ENCODE measurements around the gene RPS6KA2. TPM values are rescaled to one million over a fixed set of nuclear protein-coding genes. Genes with fewer than 3 reads are reported as not detected.
"Not testable (repeated sequence)": the region's sequence is repeated elsewhere in the genome, so short reads cannot be mapped to it uniquely, and the experiment has no call there.

Gene RPS6KA2
- total RNA-seq, 1 donor, result 4.6 TPM

- not testable (repeated sequence) for DNase-seq (ENCODE audit: low read depth in 2 of 3, low spot score in 2 of 3)
Observed at GRCh38 chr6:166539011-166539385, 88.1 kb downstream of the RPS6KA2 start.

DNA sequence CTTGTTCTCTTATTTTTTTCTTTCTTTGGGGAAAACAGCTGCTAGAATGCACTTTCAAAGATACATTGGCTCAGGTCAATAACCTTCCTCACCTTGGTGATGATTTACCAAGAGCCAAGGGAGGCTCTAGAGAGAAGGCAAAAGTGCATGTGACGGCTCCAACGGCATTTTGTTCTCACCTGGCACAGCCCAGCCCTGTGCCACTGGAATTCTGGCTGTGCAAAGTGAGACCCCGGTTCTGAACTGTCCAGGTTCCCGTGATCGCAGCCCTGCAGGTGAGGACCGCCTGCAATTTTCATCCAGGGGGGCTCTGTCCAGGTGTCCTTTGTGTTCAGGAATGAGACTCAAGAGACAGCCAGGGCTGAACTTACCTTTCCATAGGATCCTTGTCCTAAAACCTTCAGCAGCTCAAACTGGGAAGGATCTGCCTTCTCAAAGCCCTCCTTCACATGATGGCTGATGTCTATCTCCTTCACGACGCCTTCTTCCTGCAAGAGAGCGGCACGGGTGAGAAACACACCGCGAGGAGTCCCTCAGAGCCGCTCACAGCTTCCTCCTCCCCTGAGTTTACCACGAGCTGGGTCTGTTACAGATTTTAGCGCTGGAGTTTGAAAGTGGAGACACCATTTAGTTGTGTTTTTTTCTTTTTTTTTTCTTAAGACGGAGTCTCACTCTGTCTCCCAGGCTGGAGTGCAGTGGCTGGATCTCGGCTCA is 88.6 kb downstream of the RPS6KA2 start:
- peak in 1 of 3 donors; percentile 39 for DNase-seq (ENCODE audit: low read depth in 2 of 3, low spot score in 2 of 3)

- no peak for DNase-seq (ENCODE audit: low read depth in 2 of 3, low spot score in 2 of 3)
Observed at GRCh38 chr6:166534658-166535406, 92.2 kb downstream of the RPS6KA2 start.

DNA sequence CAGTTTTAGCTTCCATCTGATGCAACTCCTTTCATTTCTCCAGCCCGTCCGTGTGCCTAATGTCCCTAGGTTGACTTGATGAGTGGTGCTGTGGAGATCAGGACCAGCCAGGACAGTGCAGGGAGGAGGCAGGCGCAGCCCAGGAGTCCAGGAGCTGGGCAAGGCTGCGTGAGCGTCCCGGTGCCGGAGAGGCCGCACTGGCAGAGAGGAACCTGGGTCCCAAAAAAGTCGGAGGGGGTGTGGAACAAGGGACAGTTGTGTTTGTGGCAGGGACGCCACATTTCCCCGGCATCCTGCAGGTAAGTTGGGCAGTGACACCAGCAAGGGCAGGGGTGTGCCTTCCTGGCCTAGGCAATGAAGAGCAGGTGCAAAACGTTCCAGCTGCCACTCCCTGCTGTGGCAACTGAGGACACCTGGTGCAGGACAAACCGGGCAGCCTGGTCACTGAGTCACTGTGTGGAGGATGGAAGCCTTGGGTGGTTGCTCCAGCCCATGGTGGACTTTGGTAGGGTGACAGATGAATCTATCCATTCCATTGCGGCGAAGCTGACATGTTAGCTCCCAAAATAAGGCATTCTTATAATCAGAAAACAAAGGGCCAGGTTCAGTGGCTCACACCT is 93.7 kb downstream of the RPS6KA2 start:
- DNase-seq (ENCODE audit: low read depth in 2 of 3, low spot score in 2 of 3), result no peak

GRCh38 chr6:166532302-166532701 is 94.7 kb downstream of the RPS6KA2 start:
- no peak for DNase-seq (ENCODE audit: low read depth in 2 of 3, low spot score in 2 of 3)

DNA sequence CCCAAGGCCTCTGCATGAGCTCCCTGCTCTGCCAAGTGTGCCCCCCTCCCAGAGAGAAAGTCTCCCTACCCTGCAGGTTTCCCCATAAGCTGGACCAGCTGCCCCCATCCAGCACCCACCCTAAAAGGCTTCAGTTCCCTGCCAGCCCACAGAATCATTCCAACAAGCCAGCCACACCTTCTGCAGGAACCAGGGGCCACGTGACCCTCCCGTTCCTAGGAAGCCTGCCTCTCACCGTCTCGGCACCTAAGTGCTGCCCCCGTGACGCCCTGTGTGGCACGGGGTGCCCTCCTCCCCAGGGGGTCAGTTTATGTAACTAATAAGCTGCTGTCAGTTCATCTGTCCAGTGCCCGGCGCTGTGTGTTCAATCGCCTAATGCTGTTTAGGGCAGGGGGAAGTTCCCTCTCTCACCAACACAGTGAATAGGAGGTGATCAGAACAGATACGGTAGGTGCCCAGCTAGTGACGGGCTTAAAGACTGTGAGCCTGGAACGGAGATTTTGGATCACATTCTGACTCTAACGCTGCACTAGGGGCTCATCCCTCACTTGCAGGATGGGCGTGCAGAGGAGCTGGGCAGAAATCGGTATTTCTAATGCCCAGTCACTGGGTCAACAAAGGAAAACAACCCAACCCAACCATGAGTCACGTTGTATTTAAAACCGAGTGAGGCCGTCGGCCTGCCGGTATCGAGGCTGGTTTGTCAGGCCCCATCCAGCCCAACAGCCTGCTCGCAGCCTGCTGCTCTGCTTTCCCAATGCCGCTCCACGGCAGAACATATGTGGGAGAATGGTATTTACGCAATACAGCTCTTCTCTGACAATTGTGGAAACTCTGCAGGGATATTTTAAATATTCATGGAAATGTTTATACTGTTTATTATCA is 96.6 kb downstream of the RPS6KA2 start:
- no peak for DNase-seq (ENCODE audit: low read depth in 2 of 3, low spot score in 2 of 3)

- DNase-seq (ENCODE audit: low read depth in 2 of 3, low spot score in 2 of 3), result peak in 2 of 3 donors; percentile 18 to 47
Observed at GRCh38 chr6:166529586-166529985, 97.5 kb downstream of the RPS6KA2 start.

- DNase-seq (ENCODE audit: low read depth in 2 of 3, low spot score in 2 of 3), result not testable (repeated sequence)
Observed at GRCh38 chr6:166529058-166529457, 98.0 kb downstream of the RPS6KA2 start.

- DNase-seq (ENCODE audit: low read depth in 2 of 3, low spot score in 2 of 3), result no peak
Observed at GRCh38 chr6:166527849-166528248, 99.2 kb downstream of the RPS6KA2 start.

GRCh38 chr6:166526937-166527336 is 100.1 kb downstream of the RPS6KA2 start:
- no peak for DNase-seq (ENCODE audit: low read depth in 2 of 3, low spot score in 2 of 3)

DNA sequence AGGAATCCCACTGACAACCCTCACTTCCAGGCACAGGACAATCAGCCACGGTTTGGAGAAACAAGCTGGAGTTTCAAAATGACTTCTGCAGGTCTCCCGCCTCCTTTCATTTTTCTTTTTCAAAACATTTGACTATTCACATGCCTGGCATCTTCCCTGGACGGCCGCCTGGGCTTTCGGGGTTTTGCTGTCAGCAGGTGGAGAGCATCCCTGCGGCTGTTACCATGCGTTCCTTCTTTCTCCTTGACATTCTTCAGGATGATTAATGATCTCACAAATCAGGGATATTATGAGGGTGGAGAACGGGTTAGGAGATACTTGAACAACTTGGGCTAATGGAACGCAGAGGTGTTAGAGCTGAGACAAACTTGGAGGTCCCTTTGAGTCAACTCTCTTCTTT is 101.5 kb downstream of the RPS6KA2 start:
- DNase-seq (ENCODE audit: low read depth in 2 of 3, low spot score in 2 of 3), result no peak

GRCh38 chr6:166523782-166524559 is 103.1 kb downstream of the RPS6KA2 start:
- DNase-seq (ENCODE audit: low read depth in 2 of 3, low spot score in 2 of 3), result no peak

DNA sequence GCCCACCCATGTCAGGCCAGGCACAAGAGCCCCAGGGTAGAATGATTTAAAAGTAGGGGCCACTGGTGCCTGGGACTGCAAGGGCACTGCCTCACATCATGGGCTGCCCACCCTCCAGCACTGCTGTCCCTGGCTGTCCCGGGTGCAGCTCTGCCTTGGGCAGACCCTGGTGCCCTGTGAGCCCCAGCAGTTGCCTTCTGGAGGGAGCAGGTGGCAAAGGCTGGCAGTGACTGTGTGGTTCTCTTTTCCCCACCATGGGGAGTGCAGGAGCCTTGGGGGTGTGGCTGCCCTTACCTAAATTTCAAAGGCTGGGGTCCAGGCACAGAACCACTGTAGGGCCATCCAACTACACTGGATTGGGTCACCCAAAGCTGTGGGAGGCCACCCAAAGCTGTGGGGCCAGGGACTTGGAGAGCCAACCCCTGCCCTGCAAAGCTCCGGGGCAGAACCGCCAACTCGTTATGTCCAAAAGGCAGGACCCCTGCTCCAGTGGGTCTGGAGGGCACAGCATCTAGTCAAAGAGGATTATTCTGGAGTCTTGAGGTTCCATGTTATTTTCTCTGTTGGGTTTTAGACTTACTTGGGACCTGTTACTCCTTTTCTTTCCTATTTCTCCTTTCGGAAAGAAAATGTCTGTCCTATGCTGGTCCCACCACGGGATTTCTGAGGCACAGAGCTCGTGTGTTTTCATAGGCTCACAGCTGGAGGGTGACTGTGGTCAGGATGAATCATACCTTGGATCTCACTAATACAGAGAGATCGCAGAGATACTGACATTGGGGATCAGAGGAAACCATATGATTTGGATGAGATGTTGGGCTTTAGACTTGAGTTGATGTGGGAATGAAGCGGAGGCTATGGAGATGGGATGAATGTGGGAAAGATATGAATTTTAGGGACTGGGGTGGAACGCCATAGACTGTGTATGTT is 105.9 kb downstream of the RPS6KA2 start:
- no peak for DNase-seq (ENCODE audit: low read depth in 2 of 3, low spot score in 2 of 3)

- no peak for DNase-seq (ENCODE audit: low read depth in 2 of 3, low spot score in 2 of 3)
Observed at GRCh38 chr6:166516251-166516884, 110.7 kb downstream of the RPS6KA2 start.

- DNase-seq (ENCODE audit: low read depth in 2 of 3, low spot score in 2 of 3), result peak in 2 of 3 donors; percentile 13 to 32
Observed at GRCh38 chr6:166515072-166515810, 111.8 kb downstream of the RPS6KA2 start.

- DNase-seq (ENCODE audit: low read depth in 2 of 3, low spot score in 2 of 3), result no peak
Observed at GRCh38 chr6:166514196-166514595, 112.9 kb downstream of the RPS6KA2 start.

GRCh38 chr6:166512567-166512966 is 114.5 kb downstream of the RPS6KA2 start:
- peak in 1 of 3 donors; percentile 11 for DNase-seq (ENCODE audit: low read depth in 2 of 3, low spot score in 2 of 3)

GRCh38 chr6:166511316-166511715 is 115.7 kb downstream of the RPS6KA2 start:
- DNase-seq (ENCODE audit: low read depth in 2 of 3, low spot score in 2 of 3), result no peak

Data from hematopoietic multipotent progenitor cell (in vitro differentiated cells).